GM19397 (cell line): ENCODE results near the gene PGM1.

Source experiments
- ATAC-seq: cut with Tn5 transposase; IDR thresholded peaks from one replicate; pipeline ENCODE4 v1.9.1; 2021; ENCODE audit warnings: mild to moderate bottlenecking, moderate library complexity; ENCODE audit not compliant: unreplicated experiment

The PGM1 gene

GRCh38 chr1:63691701-63692425, 98.7 kb downstream of the PGM1 start:
- peak; percentile 56 for ATAC-seq

DNA sequence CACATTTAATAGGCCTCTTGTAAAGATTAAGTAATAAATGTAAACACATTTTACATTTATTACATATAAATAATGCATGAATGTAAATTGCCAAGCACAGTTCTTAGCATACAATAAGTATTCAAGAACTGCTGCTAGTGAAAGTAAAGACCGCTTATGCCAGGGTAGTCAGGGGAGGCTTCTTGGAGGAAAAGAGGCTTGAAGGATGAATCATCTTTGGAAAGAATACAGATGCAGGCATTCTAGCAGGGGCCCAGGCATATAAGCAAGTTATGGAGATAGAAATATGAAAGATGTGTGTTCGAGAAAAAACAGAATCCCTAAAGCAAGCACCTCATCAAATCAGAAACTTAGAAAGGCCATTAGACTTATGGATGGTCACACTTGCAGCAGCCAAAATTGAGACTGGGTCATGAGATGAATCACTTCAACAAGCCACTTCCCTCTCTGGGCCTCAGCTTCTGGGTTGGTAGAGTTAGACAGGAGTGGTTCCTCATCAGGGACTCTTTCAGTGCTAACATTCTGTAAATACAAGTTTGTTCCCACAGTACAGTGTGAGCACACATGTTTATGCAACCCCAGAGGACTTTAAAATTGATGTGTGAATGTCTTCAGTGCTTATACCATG, 100.8 kb downstream of the PGM1 start:
- ATAC-seq: peak; percentile 52

DNA sequence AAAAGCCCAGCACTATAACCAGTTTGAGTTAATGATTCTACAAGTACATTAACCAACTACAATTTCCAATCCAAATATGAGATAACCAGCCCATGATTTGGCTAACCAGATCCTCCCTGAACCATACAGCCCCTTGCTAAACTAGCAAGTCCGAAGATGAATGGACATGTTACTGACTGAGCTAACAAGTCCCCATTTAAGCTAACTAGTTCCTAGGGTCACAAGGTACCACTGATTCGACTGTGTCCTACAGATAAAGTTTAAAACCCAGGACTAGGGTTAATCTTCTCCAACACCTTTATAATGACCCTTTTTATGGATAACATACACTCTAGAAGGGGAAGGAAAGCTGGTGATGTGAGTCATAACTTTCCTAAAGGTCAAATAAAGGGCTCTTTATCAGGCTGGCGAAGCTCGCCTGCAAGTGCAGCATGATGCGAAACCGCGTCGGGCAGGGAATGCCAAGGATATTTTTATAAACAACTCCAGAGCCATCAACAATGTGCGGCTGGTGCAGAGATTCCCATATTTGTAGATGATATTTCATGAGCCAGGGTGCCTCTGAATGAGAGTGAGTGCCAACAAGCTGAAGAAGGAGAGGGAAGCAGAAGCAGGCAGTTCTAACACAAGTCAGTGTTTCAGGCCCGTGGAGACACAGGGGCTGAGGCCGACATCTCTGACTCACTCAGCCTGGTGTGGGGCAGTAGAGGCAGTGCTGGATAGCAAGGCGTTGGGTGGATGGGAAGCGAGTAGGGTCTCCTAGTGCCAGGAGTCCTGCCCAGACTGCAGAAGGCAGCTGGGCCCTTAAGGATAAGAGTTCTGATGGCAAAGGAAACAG, 105.0 kb downstream of the PGM1 start:
- no peak for ATAC-seq

DNA sequence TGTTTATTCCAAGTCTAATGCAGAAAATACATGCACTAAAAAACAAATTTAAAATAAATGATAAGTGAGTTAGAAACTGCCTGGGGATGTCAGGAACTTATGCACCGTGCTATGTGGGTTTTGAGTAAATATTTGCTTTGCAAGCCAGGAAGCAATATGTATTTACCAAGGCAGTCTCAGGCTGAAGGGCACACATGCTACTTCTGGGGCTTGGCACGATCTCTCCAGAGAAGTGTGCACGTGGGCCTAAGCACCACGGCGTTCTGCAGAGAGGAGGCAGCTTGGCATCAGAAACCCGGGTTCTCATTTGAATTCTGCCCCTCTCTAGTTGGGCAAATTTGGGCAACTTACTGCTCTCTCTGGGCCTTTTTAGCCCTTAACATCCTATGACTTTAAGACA, 108.0 kb downstream of the PGM1 start:
- ATAC-seq: no peak

DNA sequence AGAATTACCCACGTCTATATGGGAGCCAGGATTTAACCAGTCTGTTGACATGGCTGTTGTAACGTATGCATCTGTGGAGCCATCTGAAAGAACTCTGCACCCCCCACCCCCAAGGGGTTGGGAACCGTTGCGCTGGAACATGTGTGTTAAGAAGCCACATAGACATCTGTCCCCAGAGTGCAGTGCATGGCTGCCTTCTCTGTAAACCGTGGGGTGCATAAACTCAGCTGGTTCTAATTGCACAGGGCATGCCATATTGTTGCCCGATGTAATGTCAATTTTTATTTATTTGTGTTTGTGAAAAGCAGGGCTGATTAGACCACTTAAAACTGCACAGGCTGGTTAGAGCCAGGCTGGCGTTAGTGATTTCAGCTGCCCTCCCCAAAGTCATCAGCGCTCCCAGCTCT, 110.5 kb downstream of the PGM1 start:
- no peak for ATAC-seq

DNA sequence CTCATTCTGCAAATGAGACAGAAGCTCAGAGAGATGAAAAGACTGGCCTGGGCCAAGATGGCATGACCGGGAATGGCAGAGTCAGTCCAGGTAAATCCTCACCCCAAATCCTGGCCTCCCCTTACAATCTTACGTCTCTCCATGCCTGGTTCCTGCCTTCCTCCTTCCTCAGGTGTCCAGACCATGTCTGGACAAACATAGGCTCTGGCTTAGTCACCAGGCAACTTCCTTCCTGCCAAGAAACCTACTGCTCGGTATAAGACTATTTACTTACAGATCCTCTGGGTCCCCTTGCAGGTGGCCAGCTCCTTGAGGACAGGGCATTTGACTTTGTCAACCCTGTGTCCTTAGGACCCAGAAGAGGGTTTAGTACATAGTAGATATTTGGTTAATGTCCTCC, 111.2 kb downstream of the PGM1 start:
- no peak for ATAC-seq

DNA sequence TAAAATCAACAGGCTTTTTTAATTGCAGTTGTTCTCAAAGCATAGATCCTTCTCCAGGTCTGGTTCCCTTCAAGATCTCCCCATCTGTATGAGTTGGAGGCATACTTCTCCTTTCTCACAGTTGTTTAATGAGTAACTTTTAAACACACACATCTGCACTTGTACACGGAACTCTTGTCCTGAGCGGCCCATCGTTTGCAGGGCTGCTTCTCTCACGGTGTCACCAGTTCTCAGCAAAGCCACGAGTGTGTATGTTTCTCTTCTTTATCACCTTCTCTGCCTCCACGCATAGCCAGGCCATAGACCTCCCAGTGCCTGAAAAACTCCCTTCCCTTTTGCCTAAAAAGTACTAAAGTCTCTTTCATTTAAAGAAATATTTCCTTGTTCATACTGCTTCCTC, 111.9 kb downstream of the PGM1 start:
- ATAC-seq: peak; percentile 95

- ATAC-seq: no peak
Observed at GRCh38 chr1:63709267-63709828, 116.1 kb downstream of the PGM1 start.
